CD4-positive, alpha-beta memory T cell (primary cell): Measurements from ENCODE around the gene RAB11FIP3. TPM values are rescaled to one million over a fixed set of nuclear protein-coding genes. Genes with fewer than 3 reads are reported as not detected.
"Not testable (repeated sequence)": the region's sequence is repeated elsewhere in the genome, so short reads cannot be mapped to it uniquely, and the experiment has no call there.

ENCODE experiments used
- CTCF ChIA-PET: fragments of 350-600 bp; sonication (Branson Sonifier 250); formaldehyde crosslinking; loops from one replicate; lab custom pipeline; 2021; ENCODE audit warnings: inconsistent platforms; ENCODE audit not compliant: partially characterized antibody; lab: Charles Lee
- POLR2A ChIA-PET: fragments of 350-600 bp; sonication (Branson Sonifier 250); formaldehyde crosslinking; loops from one replicate; lab custom pipeline; 2021; ENCODE audit not compliant: partially characterized antibody; lab: Charles Lee
- DNase-seq, 5 donors: peaks; one replicate each; pipeline versions ENCODE4 v3.0.0 to v3.0.0-alpha.2; 2020 to 2022; ENCODE audit warnings: mixed read lengths in 1 of 5
- H3K27ac ChIP-seq: one replicate; pipeline ENCODE4 v1.7.0; 2013; ENCODE audit warnings: low read depth, low read length
- H3K27me3 ChIP-seq: 2 replicates; pipeline ENCODE4 v1.7.0; 2013; ENCODE audit warnings: mild to moderate bottlenecking, low read length, moderate library complexity; ENCODE audit not compliant: insufficient read depth
- H3K36me3 ChIP-seq: 2 replicates; pipeline ENCODE4 v1.7.0; 2013; ENCODE audit warnings: mild to moderate bottlenecking, low read length, moderate library complexity; ENCODE audit not compliant: insufficient read depth
- H3K4me1 ChIP-seq: 2 replicates; pipeline ENCODE4 v1.7.0; 2013; ENCODE audit warnings: mild to moderate bottlenecking, low read length, moderate library complexity; ENCODE audit not compliant: insufficient read depth
- H3K4me3 ChIP-seq, 2 donors: one replicate each; pipeline ENCODE4 v1.7.0; 2013; ENCODE audit warnings: low read length in 2 of 2, mild to moderate bottlenecking in 1 of 2
- H3K9me3 ChIP-seq, 2 donors: one replicate each; pipeline ENCODE4 v1.7.0; 2013; ENCODE audit warnings: low read length in 2 of 2, control low read depth in 1 of 2; ENCODE audit not compliant: control insufficient read depth in 1 of 2
- H3K27ac Mint-ChIP-seq, 7 donors: one replicate each; pipeline ENCODE4 v1.8.0; 2020 to 2021; ENCODE audit warnings: mixed read lengths in 7 of 7, mild to moderate bottlenecking in 6 of 7, inconsistent platforms in 3 of 7, moderate library complexity in 3 of 7
- H3K27me3 Mint-ChIP-seq, 2 donors: one replicate each; pipeline ENCODE4 v1.8.0; 2020 to 2021; ENCODE audit warnings: mixed read lengths in 2 of 2
- H3K36me3 Mint-ChIP-seq, 2 donors: one replicate each; pipeline ENCODE4 v1.8.0; 2020 to 2021; ENCODE audit warnings: mixed read lengths in 2 of 2, inconsistent platforms in 1 of 2, mild to moderate bottlenecking in 1 of 2
- H3K4me1 Mint-ChIP-seq, 4 donors: one replicate each; pipeline ENCODE4 v1.8.0; 2020 to 2021; ENCODE audit warnings: mixed read lengths in 4 of 4, mild to moderate bottlenecking in 1 of 4
- H3K4me3 Mint-ChIP-seq, 8 donors: one replicate each; pipeline ENCODE4 v1.8.0; 2020 to 2021; ENCODE audit warnings: mixed read lengths in 8 of 8, mild to moderate bottlenecking in 7 of 8, moderate library complexity in 6 of 8, inconsistent platforms in 3 of 8
- H3K9me3 Mint-ChIP-seq, 8 donors: one replicate each; pipeline ENCODE4 v1.8.0; 2020 to 2021; ENCODE audit warnings: mixed read lengths in 8 of 8, mild to moderate bottlenecking in 5 of 8, inconsistent platforms in 3 of 8, moderate library complexity in 1 of 8
- intact Hi-C: fragments of 100-400 bp; cut with micrococcal nuclease; formaldehyde crosslinking; loops from one replicate; pipeline ENCODE4 v1.15.1; 2023
- polyA plus RNA-seq, 2 donors: library from polyadenylated mRNA; unstranded; fragments of 300-500 nt; fragmentation: Illumina TruSeq; gene quantifications; one replicate each; pipeline ENCODE4 v1.2.3, GENCODE V29; 2021
- total RNA-seq, 2 experiments: library from RNA; stranded (reverse); gene quantifications; one replicate each; pipeline ENCODE4 v1.2.3, GENCODE V29; 2021

Gene RAB11FIP3
- total and polyA plus RNA-seq, 4 experiments from 2014 or later, result 0.15 to 42.6 (median 23.2) TPM

- H3K27me3 ChIP-seq, result no peaks in the 10 kb centered on the region
- H3K27me3 Mint-ChIP-seq, result no peaks in the 10 kb centered on the region
- H3K4me3 ChIP-seq, result no peak overlapping the region
- intact Hi-C loops, result no loop called here
- ChIA-PET CTCF (no interaction called here), POLR2A (no interaction called here)
- peak overlapping the region in 1 of 7 donors; percentile 32 for H3K27ac Mint-ChIP-seq
- no peak overlapping the region for H3K4me3 Mint-ChIP-seq
- no peak for DNase-seq
- no peak overlapping the region for H3K27ac ChIP-seq
- H3K9me3 ChIP-seq, result no peaks in the 10 kb centered on the region
- H3K36me3 ChIP-seq, result no peaks in the 10 kb centered on the region
- no peaks in the 10 kb centered on the region for H3K9me3 Mint-ChIP-seq
- H3K4me1 Mint-ChIP-seq, result no peaks in the 10 kb centered on the region
- H3K36me3 Mint-ChIP-seq, result peaks cover 3 to 8% of the 10 kb centered on the region in 2 donors
- H3K4me1 ChIP-seq, result no peaks in the 10 kb centered on the region
Measured at GRCh38 chr16:468068-468821, 42.8 kb downstream of the RAB11FIP3 start.

DNA sequence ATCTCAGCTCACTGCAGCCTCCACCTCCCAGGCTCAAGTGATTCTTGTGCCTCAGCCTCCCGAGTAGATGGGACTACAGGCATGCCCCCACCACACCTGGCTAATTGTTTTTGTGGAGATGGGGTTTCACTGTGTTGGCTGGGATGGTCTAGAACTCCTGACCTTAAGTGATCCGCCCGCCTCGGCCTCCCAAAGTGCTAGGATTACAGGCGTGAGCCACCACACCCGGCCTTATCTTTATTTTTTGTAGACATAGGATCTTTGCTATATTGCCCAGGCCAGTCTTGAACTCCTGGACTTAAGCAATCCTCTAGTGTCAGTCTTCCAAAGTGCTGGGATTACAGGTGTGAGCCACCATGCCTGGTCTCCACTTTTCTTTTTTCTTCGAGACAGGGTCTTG, 44.0 kb downstream of the RAB11FIP3 start:
- H3K27ac Mint-ChIP-seq, H3K4me3 ChIP-seq, H3K36me3 ChIP-seq, H3K9me3 Mint-ChIP-seq, DNase-seq, intact Hi-C loops, H3K27ac ChIP-seq, H3K27me3 Mint-ChIP-seq, POLR2A ChIA-PET, H3K9me3 ChIP-seq, H3K4me1 Mint-ChIP-seq, H3K4me1 ChIP-seq, H3K4me3 Mint-ChIP-seq, H3K27me3 ChIP-seq, CTCF ChIA-PET: not testable (repeated sequence)
- peaks cover 12 to 17% of the 10 kb centered on the region in 2 donors for H3K36me3 Mint-ChIP-seq

DNA sequence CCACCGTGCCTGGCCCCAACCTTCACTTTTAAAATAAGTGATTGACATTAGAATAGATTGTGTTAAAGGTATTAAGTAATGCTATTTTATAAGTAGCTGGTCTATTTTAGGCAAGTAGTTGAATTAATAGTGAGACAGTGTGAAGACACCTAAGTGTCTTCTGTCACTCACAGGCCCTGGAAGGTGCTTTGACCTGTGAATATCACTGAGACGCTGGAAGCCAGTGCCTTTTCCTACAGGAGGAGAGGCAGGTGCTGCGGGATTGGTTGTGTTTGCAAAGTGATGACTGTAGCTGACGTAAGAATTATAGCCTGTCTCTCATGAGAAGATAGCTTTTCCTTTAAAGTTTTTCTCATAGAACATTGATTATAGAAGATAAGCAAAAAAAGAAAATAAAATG, 45.0 kb downstream of the RAB11FIP3 start:
- CTCF ChIA-PET, result no interaction called here
- H3K9me3 Mint-ChIP-seq, result no peaks in the 10 kb centered on the region
- Histone ChIP-seq H3K27me3 (no peaks in the 10 kb centered on the region), H3K9me3 (no peaks in the 10 kb centered on the region), H3K36me3 (no peaks in the 10 kb centered on the region), H3K4me1 (no peaks in the 10 kb centered on the region), H3K27ac (no peak overlapping the region), H3K4me3 (no peak overlapping the region)
- peaks cover 0 to 2% (median 0%) of the 10 kb centered on the region in 4 donors for H3K4me1 Mint-ChIP-seq
- POLR2A ChIA-PET, result no interaction called here
- DNase-seq, result no peak
- intact Hi-C loops, result no loop called here
- H3K27ac Mint-ChIP-seq, result no peak overlapping the region
- H3K4me3 Mint-ChIP-seq, result no peak overlapping the region
- peaks cover 12 to 19% of the 10 kb centered on the region in 2 donors for H3K36me3 Mint-ChIP-seq
- H3K27me3 Mint-ChIP-seq, result no peaks in the 10 kb centered on the region

- intact Hi-C loops, result no loop called here
- Histone ChIP-seq H3K4me1 (no peaks in the 10 kb centered on the region), H3K4me3 (no peak overlapping the region), H3K9me3 (no peaks in the 10 kb centered on the region), H3K36me3 (no peaks in the 10 kb centered on the region), H3K27me3 (no peaks in the 10 kb centered on the region), H3K27ac (no peak overlapping the region)
- H3K27ac Mint-ChIP-seq, result no peak overlapping the region
- peaks cover 0 to 2% (median 0%) of the 10 kb centered on the region in 4 donors for H3K4me1 Mint-ChIP-seq
- POLR2A ChIA-PET, result no interaction called here
- H3K4me3 Mint-ChIP-seq, result no peak overlapping the region
- H3K36me3 Mint-ChIP-seq, result peaks cover 12 to 19% of the 10 kb centered on the region in 2 donors
- DNase-seq, result no peak
- CTCF ChIA-PET, result no interaction called here
- H3K27me3 Mint-ChIP-seq, result no peaks in the 10 kb centered on the region
- no peaks in the 10 kb centered on the region for H3K9me3 Mint-ChIP-seq
Measured at GRCh38 chr16:471353-472198, 46.1 kb downstream of the RAB11FIP3 start.

DNA sequence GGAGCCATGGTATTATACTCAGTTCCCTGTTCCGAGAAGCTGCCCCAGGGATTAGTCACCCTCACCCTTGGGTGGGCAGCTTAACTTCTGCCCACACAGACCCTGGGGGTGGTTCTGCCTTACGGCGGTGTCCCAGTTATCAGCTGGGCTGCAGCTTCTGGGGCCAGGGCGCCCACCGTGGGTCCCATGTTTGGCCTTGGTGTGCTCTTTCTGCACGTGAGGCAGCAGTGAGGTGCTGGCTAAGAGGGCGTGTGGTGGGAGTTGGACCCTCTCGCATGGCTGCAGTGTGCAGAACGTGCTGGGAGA, 46.7 kb downstream of the RAB11FIP3 start:
- Mint-ChIP-seq H3K36me3 (peaks cover 12 to 19% of the 10 kb centered on the region in 2 donors), H3K4me1 (peaks cover 0 to 2% (median 0%) of the 10 kb centered on the region in 4 donors), H3K27ac (no peak overlapping the region)

GRCh38 chr16:473046-474043, 47.9 kb downstream of the RAB11FIP3 start:
- H3K4me3 Mint-ChIP-seq, result no peak overlapping the region
- H3K27me3 ChIP-seq, result no peaks in the 10 kb centered on the region
- peaks cover 0 to 2% (median 0%) of the 10 kb centered on the region in 4 donors for H3K4me1 Mint-ChIP-seq
- ChIA-PET CTCF (no interaction called here), POLR2A (no interaction called here)
- peak overlapping the region in 1 of 7 donors; percentile 61 for H3K27ac Mint-ChIP-seq
- no peaks in the 10 kb centered on the region for H3K9me3 ChIP-seq
- intact Hi-C loops, result no loop called here
- H3K4me3 ChIP-seq, result no peak overlapping the region
- no peaks in the 10 kb centered on the region for H3K9me3 Mint-ChIP-seq
- no peaks in the 10 kb centered on the region for H3K36me3 ChIP-seq
- no peaks in the 10 kb centered on the region for H3K27me3 Mint-ChIP-seq
- DNase-seq, result no peak
- no peak overlapping the region for H3K27ac ChIP-seq
- peaks cover 12 to 19% of the 10 kb centered on the region in 2 donors for H3K36me3 Mint-ChIP-seq
- no peaks in the 10 kb centered on the region for H3K4me1 ChIP-seq

More for the DNA sequence above, 46.7 kb downstream of the RAB11FIP3 start:
- no peaks in the 10 kb centered on the region for H3K9me3 ChIP-seq
- intact Hi-C loops, result no loop called here
- H3K27me3 Mint-ChIP-seq, result no peaks in the 10 kb centered on the region
- no peak overlapping the region for H3K4me3 Mint-ChIP-seq
- no peaks in the 10 kb centered on the region for H3K36me3 ChIP-seq
- DNase-seq, result no peak
- ChIA-PET CTCF (no interaction called here), POLR2A (no interaction called here)
- H3K9me3 Mint-ChIP-seq, result no peaks in the 10 kb centered on the region
- no peaks in the 10 kb centered on the region for H3K4me1 ChIP-seq
- no peak overlapping the region for H3K4me3 ChIP-seq
- H3K27me3 ChIP-seq, result no peaks in the 10 kb centered on the region
- H3K27ac ChIP-seq, result no peak overlapping the region
